ENCODE data around the gene MEF2A.

The MEF2A gene

GRCh38 chr15:99606646-99607045 is 40.9 kb downstream of the MEF2A start:
- no peak for DNase-seq

- DNase-seq = no peak
These were observed 47.7 kb downstream of the MEF2A start for GRCh38 chr15:99613481-99613880.

GRCh38 chr15:99613887-99614647 is 48.3 kb downstream of the MEF2A start:
- peak; percentile 34 for DNase-seq

GRCh38 chr15:99614749-99615288 is 49.0 kb downstream of the MEF2A start:
- DNase-seq = no peak

- DNase-seq = no peak
These were observed 49.7 kb downstream of the MEF2A start for GRCh38 chr15:99615460-99615859.

GRCh38 chr15:99616129-99616528 is 50.3 kb downstream of the MEF2A start:
- no peak for DNase-seq

GRCh38 chr15:99616773-99617342 is 51.1 kb downstream of the MEF2A start:
- DNase-seq = no peak

- DNase-seq = peak; percentile 8
These were observed 53.2 kb downstream of the MEF2A start for GRCh38 chr15:99618941-99619411.

- no peak for DNase-seq
These were observed 53.9 kb downstream of the MEF2A start for GRCh38 chr15:99619712-99620111.

- DNase-seq = no peak
These were observed 54.4 kb downstream of the MEF2A start for GRCh38 chr15:99620178-99620577.

GRCh38 chr15:99621767-99622166 is 56.0 kb downstream of the MEF2A start:
- no peak for DNase-seq

- no peak for DNase-seq
These were observed 62.7 kb downstream of the MEF2A start for GRCh38 chr15:99628374-99629001.

- DNase-seq = no peak
These were observed 64.9 kb downstream of the MEF2A start for GRCh38 chr15:99630607-99631131.

- DNase-seq = no peak
These were observed 65.5 kb downstream of the MEF2A start for GRCh38 chr15:99631255-99631654.

GRCh38 chr15:99632521-99632920 is 66.7 kb downstream of the MEF2A start:
- no peak for DNase-seq

GRCh38 chr15:99633655-99634054 is 67.9 kb downstream of the MEF2A start:
- no peak for DNase-seq

GRCh38 chr15:99634576-99634975 is 68.8 kb downstream of the MEF2A start:
- DNase-seq = no peak

- no peak for DNase-seq
These were observed 69.4 kb downstream of the MEF2A start for GRCh38 chr15:99635145-99635544.

GRCh38 chr15:99635794-99636193 is 70.0 kb downstream of the MEF2A start:
- no peak for DNase-seq

GRCh38 chr15:99644913-99645542 is 79.2 kb downstream of the MEF2A start:
- DNase-seq = no peak

GRCh38 chr15:99645543-99645935 is 79.8 kb downstream of the MEF2A start:
- no peak for DNase-seq

- no peak for DNase-seq
These were observed 80.2 kb downstream of the MEF2A start for GRCh38 chr15:99645951-99646350.
